ENCODE measurements around the gene ACMSD.

DNA sequence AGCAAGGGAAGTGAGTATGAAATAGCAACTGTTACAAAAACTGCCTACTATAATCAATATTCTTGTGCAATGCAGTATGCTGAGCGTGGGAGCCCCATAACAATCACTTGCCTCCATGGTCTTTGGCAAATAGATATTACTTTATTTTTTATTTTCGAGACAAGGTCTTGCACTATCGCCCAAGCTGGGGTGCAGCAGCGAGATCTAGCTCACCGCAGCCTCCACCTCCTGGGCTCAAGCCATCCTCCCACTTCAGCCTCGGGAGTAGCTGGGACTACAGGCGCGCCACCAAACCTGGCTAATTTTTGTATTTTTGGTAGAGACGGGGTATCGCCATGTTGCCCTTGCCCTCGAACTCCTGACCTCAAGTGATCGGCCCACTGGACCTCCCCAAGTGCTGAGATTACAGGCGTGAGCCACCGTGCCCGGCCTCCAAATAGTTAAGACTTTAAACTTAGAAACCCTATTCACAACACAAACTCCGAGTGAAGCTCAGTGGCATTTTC, 79.0 kb downstream of the ACMSD start:
- TF ChIP-seq, protein P1, sequence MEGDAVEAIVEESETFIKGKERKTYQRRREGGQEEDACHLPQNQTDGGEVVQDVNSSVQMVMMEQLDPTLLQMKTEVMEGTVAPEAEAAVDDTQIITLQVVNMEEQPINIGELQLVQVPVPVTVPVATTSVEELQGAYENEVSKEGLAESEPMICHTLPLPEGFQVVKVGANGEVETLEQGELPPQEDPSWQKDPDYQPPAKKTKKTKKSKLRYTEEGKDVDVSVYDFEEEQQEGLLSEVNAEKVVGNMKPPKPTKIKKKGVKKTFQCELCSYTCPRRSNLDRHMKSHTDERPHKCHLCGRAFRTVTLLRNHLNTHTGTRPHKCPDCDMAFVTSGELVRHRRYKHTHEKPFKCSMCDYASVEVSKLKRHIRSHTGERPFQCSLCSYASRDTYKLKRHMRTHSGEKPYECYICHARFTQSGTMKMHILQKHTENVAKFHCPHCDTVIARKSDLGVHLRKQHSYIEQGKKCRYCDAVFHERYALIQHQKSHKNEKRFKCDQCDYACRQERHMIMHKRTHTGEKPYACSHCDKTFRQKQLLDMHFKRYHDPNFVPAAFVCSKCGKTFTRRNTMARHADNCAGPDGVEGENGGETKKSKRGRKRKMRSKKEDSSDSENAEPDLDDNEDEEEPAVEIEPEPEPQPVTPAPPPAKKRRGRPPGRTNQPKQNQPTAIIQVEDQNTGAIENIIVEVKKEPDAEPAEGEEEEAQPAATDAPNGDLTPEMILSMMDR (IDR thresholded peaks at IDR 0.05) = no peak
- TF ChIP-seq POLR2A (IDR thresholded peaks at IDR 0.05) (no peak), EP300 (IDR thresholded peaks at IDR 0.05) (no peak)

Data from tibial nerve (tissue), 4 donors.